ENCODE measurements around the gene CNPY1.

DNA sequence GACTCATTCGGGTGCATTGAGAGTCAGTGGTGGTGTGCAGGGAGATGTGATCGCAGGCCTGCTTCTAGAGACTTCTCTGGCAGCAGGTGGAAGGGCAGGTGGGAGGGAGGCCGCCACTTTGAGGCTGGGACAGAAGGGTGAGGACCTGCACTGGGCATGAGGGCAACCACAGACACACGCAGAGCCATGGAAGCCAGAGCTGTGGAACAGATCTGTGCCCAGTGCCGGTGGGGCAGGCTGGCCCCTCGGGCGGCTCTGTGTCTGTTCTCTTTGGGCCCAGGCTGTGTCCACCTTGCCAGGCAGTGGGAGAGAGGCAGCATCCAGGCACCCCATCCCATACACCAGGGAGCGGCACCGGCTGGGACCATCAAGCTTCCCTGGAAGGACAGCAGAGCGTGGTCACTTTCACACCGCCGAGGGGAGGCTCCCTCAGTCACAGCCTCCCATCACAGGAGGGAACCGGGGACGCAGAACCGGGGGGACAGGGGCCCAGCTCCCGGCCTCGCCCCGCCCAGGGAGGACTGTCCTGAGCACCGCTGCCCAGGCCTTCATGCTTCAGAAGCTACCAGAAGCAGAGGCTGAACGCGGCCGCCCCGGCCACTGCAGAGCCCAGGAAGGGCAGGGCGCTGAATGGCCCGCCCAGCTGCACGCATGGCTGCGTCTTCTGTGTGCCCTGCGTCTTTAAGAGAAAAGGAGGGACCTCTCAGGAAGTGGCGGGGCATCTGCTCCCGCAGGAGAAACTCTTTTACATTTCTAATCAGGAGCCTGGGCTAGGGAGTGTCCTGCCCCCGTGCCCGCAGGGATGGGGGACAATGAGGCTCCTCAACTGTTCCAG lies 56.3 kb downstream of the CNPY1 start:
- no peak for TF ChIP-seq CTCF (IDR thresholded peaks at IDR 0.05)
- no peak for TF ChIP-seq POLR2A (IDR thresholded peaks at IDR 0.05)
- no peak for TF ChIP-seq EP300 (IDR thresholded peaks at IDR 0.05)
